HG03175 (cell line): ENCODE results near the gene NEMP1.
A peak's percentile ranks its signal among the peaks of the same experiment; 100 is the strongest.
"Not testable (repeated sequence)": the region's sequence is repeated elsewhere in the genome, so short reads cannot be mapped to it uniquely, and the experiment has no call there.

Experiments
- ATAC-seq: cut with Tn5 transposase; IDR thresholded peaks from one replicate; pipeline ENCODE4 v1.9.1; 2021; ENCODE audit warnings: mild to moderate bottlenecking, moderate library complexity; ENCODE audit not compliant: unreplicated experiment

The NEMP1 gene

DNA sequence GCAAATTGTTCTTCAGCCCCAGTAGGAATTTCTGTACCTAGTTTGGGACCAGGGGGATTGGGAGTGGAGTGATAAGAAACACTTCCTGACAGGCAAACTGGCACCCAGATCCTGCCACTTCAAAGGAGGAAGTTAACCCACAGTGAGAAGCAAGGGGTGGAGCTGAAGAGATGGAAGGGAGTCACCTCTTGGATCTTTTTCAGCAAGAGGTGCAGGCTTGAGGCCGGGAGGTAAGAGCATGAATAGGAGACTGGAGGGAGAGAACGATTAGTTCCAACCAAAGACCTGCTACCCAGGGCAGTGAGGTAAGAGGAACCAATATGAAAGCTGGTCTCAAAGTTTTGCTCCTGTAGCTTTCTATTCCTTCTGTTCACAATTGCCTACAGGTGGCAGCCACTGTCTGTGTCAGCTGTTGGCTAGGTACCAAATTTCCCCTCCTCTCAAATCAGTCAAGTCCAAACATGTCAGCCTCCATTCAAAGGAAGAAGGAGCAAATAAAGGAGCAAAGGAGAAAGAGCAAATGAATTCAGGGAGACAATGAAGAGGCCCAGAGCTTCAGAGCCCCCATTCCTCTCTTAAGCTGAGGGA, 47.4 kb downstream of the NEMP1 start:
- ATAC-seq: no peak

DNA sequence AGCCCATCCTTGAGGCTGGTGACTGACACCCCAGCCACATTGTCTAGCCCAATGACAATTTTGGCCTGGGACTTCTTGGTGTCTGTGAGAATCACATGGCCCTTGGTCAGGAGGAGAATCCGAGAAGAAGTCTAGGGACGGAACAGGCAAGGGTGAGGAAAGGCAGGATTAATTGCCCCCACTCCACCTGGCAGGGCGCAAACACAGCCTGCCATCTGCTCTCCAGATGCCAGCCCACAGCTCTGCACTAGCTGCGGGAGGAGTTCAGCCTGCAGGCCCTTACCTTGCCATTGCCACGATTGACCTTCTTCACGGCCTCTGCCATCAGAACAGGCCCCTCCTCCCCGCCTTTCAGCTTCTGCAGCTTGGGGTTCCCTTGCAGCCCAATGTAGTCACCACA, 49.1 kb downstream of the NEMP1 start:
- no peak for ATAC-seq

DNA sequence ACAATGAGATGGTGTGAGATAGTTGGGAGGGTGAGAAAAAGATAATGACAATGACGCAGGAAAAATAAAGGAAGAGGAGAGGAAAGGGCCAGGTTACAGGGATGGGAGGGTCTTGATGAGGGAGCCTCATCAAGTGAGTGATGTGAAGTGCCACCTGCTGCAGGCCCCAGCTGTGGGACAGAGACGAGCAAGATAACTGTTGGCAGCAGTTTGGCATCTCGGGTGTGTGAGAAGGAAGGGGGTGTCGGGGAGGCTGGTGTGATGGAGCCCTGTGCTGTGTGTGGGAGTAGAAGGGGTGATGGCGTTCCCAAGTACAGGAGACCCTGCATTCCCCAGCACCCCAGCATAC, 50.8 kb downstream of the NEMP1 start:
- no peak for ATAC-seq

DNA sequence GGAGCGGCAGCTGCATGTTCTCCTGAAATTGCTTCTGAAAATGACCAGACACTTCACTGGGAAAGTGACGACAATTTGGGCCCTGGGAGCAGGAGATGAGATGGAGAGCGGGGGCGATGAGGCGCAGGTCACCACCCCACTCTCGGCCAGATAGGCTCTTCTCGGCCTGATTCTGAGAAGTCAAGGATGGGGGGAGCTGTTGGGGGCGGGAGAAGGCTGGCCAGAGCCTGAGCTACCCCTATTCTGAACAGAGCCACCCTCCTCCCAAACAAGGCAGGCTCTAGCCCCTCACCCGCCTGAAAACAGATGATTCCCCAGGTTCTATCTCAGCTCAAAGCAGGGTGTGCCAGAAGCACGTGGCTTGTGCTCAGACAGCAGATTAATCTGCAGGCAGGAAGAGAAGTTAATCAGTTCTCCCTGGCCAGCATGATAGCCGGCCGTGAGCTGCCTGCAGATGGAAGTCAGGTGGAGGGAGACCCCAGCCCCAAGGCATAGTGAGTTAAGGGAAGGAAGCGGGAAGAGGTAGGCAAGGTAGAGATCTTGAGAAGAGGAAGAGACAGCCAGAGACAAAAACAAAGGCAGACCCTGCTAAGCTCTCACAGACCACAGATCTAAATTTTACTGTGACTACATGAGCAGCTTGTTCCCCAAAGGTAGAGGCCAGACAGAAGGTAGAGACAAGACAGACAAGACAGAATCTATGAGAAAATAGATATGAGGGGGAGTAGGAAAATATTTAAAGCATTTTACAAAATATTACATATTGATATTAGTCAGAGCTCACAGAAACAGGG, 51.4 kb downstream of the NEMP1 start:
- no peak for ATAC-seq

DNA sequence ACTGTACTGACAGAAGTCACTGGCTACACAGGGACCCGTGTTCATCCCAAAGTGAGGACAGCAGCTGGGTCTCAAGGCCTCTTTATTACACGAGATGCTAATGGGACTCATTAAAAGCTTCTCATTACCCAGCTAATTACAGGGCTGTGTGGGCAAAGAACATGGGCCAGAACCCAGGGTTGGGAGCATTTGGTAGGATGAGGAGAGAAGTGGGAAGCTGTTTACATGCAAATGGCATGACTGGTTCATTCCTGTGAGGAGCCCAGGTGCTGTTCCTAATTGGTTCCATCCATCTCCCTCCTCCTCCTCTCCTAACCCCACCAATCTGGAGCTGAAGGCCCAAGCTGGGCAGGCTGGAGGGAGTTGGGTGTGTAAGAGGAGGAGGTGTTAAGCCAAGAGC, 53.4 kb downstream of the NEMP1 start:
- ATAC-seq: no peak

DNA sequence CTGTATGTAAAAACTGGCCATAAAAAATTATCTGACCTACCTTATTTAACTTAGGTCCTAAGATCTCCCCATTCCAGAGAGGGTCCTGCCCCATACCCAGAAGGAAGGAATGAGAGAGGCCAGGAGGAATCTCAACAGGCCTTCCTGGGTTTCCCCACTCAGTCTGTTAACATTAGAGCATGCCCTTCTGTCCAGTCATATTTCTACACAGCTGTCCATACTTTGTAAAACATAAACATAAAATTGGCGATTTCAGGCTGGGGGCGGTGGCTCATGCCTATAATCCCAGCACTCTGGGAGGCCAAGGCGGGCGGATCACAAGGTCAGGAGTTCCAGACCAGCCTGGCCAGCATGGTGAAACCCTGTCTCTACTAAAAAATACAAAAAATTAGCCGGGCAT, 56.3 kb downstream of the NEMP1 start:
- ATAC-seq: not testable (repeated sequence)

DNA sequence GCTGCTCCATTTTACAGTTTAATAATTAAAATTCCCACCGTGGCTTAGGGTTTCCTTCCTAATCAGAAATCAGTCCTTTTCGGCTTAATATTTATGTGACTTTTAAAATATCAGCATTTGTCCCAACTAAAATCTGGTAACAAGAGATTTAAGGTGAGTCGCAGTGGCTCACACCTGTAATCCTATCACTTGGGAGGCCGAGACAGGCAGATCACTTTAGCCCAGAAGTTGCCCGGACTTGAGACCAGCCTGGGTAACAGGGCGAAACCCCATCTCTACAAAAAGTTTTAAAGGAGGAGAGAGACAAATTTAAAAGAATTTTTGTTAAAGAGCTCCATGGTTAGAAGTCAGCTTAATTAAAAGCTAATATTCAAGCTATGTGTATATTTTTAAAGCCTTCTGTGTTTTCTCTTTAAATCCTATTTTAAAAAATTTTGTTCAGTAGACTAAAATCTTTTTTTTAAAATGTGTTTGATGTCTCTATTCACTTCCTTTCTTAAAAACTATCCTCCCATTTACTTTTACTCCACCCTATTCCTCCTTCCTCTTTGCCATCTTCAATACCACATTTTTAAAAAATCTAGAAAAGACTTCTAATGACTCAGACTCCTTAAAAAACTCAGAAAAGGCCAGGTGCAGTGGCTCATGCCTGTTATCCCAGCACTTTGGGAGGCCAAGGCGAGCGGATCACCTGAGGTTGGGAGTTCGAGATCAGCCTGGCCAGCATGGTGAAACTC, 58.4 kb downstream of the NEMP1 start:
- ATAC-seq: no peak

DNA sequence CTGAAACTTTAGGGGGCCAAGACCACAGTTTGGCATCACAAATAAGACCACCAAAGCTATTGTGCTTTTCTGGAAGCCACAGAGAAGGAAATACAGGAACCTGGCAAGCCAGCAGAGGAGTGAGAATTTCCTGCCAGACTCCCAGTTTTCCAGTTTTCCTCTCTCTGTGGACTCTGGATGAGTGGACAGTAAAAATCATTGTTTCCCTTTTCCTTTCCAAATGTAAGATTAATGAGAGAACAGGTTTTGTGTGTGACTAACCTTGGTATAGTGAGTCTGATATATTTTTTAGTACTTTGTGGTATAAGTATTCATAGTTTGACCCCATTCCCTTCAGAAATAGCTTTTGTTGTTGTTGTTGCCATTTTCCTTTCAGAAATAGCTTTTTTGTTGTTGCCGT, 59.7 kb downstream of the NEMP1 start:
- ATAC-seq: no peak

DNA sequence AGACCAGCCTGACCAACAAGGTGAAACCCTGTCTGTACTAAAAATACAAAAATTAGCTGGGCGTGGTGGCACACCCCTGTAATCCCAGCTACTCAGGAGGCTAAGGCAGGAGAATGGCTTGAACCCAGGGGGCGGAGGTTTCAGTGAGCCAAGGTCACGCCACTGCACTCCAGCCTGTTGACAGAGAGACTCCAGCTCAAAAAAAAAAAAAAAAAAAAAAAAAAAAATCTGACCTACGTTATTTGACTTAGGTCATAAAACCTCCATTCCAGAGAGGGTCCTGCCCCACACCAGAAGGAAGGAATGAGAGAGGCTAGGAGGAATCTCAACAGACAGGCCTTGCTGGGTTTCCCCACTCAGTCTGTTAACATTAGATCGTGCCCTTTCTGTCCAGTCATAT, 60.2 kb downstream of the NEMP1 start:
- ATAC-seq: not testable (repeated sequence)

DNA sequence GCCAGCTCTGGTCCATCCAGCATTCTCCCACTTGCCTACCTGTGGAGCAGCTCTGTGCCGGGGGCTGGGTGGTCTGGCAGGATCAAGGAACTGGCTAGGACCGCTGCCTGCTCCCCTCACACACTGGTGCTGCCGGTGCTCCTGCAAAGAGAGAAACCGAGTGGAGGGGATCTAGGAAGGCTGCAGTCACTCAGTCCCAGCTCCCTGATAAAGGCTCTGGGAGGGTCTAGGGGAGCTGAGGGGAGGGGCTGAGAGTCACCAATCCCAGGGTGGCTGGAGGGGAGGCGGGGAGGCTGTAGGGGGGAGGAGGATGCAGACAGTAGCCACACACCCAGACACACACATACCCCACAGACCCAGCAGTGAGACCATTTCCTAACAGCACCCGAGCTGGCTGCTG, 62.2 kb downstream of the NEMP1 start, which contains the start of gene TAC3:
Gene TAC3, minus strand, starts transcription at position 182 of the 400 bp plus-strand sequence. CDS start 732 bp downstream, outside the sequence.
- no peak for ATAC-seq

DNA sequence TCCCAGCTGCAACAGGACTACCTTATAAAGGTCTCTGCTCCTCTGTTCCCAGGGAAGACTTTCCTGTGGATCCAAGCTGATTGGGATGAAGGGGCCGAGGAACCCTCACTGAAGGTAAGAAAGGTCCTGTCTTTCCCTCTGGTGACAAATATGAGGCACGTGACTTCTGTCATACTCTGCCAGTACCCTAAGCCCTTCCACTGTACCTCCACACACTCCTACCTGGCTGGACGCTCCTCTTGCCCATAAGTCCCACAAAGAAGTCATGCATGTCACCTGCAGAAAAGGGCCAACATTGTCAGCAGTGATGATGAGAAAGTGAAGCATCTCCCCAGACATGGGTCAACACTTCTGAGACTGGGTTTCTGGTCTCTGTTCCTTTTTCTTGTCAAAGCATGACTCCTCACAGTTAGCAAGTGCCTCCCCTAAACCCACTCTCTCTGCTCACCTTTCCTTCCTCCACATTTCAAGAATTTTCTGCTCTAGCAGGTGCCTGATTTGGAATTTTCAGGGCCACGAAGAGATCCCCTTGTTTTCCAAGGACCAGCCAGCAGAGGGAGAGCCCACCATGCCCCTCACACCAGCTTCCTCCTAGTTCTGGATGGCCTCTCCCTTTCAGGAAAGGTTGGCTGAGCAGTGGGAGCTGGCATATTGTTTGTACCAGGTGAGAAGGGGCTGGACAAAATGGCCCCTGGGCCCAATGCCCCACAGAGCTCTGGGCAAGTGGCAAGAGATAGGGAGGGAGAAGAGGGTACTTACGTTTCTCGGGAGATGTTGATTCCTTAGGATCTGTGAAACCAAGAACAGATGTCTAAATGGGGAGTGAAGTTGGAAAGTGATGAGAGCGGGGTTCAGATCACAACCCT, 65.8 kb downstream of the NEMP1 start:
- no peak for ATAC-seq

DNA sequence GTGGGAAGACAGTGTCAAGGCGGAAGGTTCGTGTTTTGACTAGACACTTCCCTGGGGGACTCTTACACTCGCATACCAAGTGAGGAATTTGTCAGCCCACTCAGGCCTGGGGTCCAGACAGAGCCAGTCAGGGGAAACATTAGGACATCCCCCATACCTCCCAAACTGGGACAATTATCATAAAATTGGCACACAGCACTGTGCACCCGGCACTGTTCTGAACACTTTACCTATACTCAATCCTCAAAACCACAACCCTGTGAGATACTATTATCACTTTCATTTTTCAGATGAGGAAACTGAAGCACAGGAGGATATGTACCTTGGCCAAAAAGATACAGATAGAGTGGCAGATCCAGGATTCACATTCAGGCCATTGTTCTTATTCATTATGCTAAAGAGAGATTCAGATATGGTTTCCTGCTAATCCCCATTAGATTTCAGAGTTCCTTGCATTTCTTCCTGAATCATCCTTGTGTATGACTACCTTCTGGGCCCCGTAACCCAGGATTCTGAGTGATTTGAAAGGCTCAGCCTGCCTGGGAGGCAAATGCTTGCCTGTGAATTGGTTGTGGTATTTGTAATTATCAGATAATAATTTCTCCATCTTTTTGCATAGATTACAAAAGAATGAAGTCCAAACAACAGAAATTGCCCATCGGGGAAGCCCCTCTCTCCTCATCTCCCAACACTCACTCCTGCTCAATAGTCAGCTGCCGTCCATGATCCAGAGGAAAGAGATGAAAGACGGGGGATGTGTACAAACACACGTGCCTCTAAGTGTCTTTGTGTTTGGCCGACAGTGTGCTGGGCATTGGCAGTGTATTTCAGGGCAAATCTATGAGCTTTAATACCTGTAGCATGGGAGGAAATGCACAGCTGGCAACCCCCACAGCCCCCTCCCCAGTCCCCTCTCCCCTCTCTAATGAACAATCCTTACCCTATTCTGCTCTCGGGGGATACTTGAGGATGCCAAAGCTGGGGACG, 66.9 kb downstream of the NEMP1 start:
- ATAC-seq: peak; percentile 56

DNA sequence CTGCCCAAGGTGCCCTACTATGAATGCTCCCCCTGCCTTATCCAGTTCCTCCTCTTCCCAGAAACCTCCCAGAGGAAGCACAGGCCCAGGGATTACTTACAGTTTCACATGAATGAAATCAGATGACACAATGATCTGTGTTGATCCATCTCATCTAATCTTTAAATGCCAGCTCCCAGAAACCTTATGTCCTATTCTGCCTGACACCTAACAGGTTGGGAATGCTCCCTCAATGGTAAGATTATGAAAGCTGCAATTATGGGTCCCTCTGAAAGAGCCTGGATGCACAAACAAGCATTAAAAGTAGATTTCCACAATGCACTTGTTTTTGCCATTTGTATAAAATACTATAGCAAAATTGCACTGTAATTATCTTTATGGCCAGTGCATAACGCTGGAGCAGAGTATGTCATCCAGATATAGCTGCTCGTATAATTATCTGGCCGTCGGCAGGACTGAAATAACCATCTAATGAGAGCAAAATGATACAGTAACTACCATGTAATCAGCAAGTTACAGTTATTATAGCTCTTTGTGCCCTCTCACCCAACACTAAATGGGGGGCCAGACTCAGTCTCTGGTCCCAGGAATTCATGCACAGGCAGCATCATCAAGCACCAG, 67.9 kb downstream of the NEMP1 start:
- no peak for ATAC-seq

DNA sequence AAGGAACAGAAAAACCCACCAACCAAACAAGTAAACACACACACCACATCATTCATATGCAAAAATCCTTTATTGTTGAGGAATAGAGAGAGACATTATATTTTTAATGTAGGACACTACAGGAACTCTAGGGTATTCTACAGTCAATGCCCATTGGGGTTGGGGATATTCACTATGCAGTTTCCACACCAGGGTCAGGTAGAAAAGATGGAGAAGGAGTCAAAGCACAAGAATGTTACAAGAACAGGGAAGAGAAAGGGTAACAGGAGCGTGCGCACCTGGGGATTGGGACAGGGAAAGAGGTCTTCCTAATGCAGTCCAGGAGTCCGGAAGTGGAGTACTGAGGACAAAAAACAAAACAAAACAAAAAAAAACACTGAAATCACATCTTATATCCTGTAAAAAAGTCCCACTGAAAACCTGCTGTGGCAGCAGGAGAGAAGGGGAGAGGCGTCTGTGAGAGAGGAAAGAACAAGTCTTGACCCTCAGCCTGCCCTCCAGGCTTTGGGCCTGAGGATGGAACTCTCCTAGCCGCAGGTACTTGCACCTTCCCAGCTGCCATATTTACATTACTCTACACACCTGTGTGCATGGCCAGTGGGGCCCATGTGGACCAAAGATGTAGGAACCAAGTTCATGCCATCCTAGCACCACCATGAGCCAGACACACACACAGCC, 68.5 kb downstream of the NEMP1 start:
- ATAC-seq: no peak

DNA sequence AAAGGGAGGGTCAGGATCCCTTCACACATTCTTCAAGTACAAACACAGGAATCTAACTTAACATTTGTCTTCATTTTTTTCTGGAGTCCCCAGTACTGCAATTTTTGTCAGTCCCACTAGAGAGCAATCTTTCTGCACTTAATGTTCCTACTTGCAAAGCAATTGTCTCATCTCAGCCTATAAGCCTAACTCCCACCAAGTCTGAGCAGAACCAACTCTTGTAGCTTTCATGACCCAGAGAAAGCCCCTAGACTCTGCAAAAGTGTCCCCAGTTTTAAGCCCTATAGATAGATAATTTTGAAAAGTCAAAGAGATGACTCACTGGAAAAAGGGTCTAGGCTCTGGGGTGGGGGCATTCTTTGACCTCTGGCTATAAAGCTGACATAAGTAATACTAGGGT, 70.4 kb downstream of the NEMP1 start:
- ATAC-seq: no peak

DNA sequence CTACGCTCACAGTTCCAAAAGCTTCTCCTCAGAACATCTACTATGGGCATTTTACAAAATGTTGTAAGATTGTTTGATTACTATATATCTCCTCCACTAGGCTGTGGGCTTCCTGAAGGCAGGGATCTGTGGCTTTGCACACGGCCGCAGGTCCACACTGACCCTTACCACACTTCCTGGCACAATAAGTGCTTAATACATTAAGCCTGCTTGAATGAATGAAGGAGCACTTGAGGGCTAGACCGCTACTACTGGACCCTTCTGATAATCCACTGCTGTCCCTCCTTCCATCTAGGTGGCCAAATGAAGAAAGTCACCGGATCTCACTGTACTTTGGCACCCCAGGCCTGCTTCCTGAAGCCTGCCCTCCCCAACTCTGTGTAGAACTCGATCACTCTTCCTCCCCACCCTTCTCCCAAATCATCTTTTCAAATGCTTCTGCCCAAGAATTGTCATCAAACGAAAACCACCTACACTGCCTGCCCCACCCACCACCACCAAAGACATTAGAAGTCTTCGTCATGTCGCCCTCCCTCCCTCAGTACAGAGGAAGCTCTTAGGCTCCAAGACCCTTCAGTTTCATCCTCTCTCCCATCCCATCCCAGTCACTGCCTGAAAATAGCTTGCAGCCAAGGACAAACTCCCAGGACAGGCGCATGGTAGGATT, 71.6 kb downstream of the NEMP1 start:
- no peak for ATAC-seq

DNA sequence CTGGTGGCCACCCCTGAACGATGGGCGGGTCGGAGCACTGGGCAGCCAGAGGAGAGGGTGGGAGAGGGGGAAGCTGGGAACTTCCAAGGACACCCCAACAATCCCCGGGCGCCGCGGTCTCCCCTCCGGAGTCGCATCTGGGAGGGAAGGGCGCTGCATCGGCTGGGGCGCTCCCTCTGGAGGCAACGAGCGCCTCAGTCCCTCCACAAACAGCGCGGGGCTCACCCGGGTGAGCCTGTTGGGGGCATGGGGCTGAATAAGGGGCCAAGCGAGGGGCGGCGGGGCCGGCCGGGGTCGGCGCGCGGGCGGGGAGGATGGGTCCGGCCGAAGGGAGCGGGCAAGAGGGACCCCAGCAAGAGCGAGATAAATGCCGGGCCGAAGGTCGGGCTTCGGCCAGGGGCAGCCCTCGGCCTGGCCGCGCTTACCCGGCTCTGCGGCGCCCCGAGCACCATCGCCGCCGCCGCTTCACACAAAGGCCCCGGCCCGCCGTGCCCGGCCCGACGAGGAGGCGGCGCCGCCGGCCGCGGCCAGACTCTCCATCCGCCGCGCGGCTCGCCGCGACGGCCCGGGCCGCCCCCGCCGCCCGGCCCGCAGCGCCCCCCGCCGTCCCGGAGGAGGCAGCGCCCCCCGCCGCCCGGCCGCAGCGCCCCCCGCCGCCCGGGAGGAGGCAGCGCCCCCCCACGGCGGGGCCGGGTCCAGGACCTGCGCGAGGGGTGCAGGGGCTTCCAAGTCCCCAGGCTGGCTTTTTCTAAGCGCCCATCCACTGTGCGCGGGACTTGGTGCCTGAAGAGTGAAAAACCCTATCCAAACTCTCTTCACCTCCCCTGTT, 72.4 kb downstream of the NEMP1 start, which contains the start of gene ZBTB39:
Gene ZBTB39, minus strand, starts transcription at position 567 of the 829 bp plus-strand sequence. CDS start 1,629 bp downstream, outside the sequence.
- ATAC-seq: peak; percentile 75
